Astrocyte of the cerebellum (primary cell): ENCODE measurements around the gene YPEL2.
A peak's percentile ranks its signal among the peaks of the same experiment; 100 is the strongest.

ENCODE experiments used
- DNase-seq: peaks from one replicate; pipeline ENCODE4 v3.0.0-alpha.2; 2011; ENCODE audit warnings: low read depth
- H3K4me3 ChIP-seq: 2 replicates; pipeline ENCODE4 v1.5.1; 2011; ENCODE audit warnings: mild to moderate bottlenecking, low read depth, low read length, moderate library complexity
- in situ Hi-C: cut with HindIII; loops from 2 replicates; pipeline ENCODE4 v1.10.0; 2017; ENCODE audit warnings: low sequenced_read_pairs
- TF ChIP-seq, protein P1 (sequence below): IDR thresholded peaks from 2 replicates; pipeline ENCODE4 v1.5.1; 2012; ENCODE audit warnings: low read length, low read depth, moderate library complexity, mild to moderate bottlenecking; ENCODE audit errors: missing control alignments

Gene YPEL2

DNA sequence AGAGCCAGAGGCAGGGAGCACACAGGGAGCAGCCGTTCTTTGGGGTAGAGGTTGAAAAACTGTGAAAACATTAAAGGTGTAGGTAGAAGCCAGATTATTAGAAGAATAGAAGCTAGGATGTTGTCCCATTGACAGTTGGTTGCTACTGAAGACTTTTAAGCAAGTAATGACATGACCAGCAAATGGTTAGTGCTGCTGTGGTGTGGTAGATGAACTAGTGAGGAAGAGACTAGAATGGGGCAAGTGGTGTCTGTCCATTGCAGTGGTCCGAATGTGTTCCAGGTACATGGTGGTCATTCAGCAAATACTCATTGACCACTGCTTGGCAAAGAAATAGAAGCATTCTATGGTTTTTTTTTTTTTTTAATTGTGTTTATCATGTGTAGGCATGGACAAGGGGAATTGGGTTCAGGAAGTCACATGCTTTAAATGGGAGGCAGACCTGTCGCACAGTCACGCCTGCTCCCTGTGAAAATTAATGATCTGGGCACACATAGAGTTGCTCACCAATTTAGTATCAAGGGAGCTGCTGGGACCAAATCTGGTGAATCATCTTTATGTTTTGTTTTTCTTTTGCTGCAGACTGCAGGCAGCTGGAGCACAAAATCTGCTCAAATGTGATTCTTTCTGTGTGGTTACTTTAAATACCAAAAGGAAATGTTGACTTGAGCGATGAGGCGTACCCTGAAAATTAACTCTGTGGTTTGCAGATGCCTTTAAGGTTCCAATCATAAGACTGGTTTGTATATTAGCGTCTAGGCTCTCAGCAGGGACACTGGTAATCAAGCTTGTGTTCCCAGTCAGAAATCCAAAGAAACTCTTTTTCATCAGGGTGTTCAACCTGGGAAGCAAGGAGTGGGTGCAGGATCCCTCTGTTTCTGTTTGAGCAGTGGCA is 30.7 kb downstream of the YPEL2 start:
- TF ChIP-seq, protein P1, sequence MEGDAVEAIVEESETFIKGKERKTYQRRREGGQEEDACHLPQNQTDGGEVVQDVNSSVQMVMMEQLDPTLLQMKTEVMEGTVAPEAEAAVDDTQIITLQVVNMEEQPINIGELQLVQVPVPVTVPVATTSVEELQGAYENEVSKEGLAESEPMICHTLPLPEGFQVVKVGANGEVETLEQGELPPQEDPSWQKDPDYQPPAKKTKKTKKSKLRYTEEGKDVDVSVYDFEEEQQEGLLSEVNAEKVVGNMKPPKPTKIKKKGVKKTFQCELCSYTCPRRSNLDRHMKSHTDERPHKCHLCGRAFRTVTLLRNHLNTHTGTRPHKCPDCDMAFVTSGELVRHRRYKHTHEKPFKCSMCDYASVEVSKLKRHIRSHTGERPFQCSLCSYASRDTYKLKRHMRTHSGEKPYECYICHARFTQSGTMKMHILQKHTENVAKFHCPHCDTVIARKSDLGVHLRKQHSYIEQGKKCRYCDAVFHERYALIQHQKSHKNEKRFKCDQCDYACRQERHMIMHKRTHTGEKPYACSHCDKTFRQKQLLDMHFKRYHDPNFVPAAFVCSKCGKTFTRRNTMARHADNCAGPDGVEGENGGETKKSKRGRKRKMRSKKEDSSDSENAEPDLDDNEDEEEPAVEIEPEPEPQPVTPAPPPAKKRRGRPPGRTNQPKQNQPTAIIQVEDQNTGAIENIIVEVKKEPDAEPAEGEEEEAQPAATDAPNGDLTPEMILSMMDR = no peak
- H3K4me3 ChIP-seq = no peak overlapping the region
- in situ Hi-C loops = loop anchor here (10.0 kb wide), 1 partner anchor 87 kb away; no protein-coding TSS in a partner anchor
- peak; percentile 96 for DNase-seq

DNA sequence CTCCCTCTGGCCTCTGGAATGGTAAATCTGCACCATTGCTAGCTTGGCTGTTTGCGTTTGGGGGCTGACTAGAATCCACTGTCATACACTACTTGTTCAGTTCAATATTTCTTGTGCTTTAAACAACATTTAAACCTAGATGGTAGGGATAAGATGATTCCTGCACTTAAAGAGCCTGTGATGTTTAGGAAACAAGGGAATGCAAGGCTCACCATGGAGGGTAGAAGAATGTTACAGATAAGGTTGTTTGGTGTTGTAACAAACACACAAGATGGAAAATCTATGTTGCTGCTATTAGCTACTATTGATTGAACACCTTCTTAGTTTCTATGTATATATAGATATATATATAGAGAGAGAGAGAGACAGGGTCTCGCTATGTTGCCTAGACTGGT is 31.4 kb downstream of the YPEL2 start:
- TF ChIP-seq, protein P1 = no peak
- in situ Hi-C loops = loop anchor here (10.0 kb wide), 1 partner anchor 88 kb away; no protein-coding TSS in a partner anchor
- no peak for DNase-seq
- H3K4me3 ChIP-seq = no peak overlapping the region

DNA sequence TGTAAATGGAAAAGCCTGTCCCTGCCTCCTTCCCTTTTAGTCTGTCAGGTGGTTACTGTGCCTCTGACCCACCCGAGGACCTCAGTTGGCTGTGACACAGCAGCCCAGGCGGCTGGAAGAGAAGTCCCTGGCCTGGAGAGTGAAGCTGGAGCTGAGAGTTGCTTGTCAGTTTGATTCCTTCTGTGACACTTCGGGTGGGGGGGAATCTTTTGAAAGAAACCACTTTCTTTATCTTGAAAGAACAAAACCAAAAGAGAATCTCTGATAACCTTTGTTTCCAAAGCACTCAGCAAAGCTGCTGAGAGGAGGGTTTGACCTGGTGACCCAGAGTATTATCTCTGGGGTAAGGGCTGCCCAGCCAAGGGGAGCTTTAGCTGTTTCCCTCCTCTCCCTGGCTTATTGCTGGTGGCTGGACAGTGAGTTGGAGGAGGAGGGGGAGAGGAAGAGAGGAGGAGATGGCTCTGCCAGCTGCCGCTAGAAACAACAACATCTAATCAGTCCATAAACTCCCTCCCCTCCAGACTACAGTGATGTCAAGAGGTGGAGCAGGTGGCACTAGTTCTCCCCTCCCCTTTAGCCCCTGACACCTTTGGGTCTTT is 34.0 kb downstream of the YPEL2 start:
- in situ Hi-C loops = loop anchor here (10.0 kb wide), 1 partner anchor 91 kb away; no protein-coding TSS in a partner anchor
- no peak for DNase-seq
- no peak overlapping the region for H3K4me3 ChIP-seq
- TF ChIP-seq, protein P1 = no peak

DNA sequence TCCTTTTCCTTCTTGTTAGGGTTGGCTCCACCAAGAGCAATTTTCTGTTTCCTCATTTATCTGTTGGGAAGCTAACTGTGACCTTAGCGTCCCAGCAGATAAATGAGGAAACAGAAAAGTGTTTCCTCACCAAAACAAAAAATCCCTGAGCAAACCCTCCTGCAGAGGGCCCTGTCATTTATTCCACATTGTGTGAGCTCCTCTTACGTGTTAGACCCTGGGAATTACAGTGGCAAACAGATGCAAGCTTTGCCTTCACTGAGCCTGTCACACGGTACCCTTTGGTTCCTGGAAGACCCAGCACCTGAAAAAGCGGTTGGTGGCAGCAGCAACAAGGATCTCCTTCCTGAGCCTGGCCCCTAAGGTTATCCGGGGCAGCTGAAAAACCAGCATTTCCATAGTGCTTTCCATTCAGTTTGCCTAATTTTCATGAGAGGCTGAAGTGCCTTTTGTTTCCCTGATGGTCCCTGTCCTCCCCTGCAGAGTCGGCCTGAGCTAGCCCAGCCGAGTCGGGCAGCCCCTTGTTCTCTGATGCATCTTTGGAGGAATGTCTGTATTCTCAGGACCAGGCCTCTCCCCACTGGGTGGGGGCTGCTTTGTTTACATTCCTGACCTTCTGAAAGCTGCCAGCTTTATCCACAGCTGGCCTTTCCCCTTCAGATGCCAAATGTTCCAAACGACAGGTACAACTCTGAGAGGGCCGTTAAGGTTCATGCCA is 34.7 kb downstream of the YPEL2 start:
- no peak for DNase-seq
- H3K4me3 ChIP-seq = no peak overlapping the region
- TF ChIP-seq, protein P1 = no peak
- in situ Hi-C loops = loop anchor here (10.0 kb wide), 1 partner anchor 91 kb away; no protein-coding TSS in a partner anchor

DNA sequence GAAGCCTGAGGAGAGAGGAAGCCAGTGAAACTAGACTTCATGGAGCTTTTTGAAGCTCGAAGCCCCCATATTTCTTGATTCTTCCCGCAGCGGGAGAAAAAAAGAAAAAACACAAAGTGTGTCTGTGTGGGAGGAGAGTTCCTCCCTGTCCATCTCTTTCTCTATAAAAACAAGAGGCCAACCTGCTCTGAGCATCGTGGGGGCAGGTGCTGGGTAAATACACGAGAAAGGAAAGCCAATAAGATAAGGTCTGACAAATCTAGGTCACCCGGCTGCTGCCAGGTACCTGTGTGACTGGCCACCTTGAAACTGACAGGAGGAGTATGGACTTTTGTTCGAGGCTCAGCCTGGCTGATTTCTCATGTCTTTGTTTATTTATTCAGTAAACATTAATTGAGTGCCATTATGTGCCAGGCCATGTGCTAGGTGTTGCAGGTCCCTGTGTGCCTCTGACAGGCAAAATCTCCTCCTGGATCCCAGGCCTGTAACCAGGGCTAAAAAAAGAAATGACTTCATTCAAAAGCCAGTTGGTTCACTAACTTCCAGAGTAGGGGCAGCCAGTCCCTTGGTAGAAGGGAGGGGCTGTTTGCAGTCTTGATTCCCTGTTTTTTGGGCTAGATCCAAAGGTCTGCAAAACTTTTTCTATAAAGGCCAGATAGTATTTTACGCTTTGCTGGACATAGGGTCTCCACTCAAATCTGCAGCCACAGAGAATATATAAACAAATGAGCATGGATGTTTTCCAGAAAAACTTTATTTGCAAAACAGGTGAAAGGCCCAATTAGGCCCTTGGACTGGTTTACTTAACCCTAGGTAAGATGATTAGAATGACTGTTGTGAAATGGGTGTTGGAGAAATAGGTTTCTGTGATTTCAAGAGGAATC is 35.6 kb downstream of the YPEL2 start:
- DNase-seq = no peak
- H3K4me3 ChIP-seq = no peak overlapping the region
- TF ChIP-seq, protein P1 = no peak
- in situ Hi-C loops = loop anchor here (10.0 kb wide), 1 partner anchor 92 kb away; no protein-coding TSS in a partner anchor
